HFFc6 (cell line): ENCODE measurements around the gene ALKBH5. TPM values are rescaled to one million over a fixed set of nuclear protein-coding genes. Genes with fewer than 3 reads are reported as not detected.

Experiments used
- DNase-seq: peaks from one replicate; pipeline ENCODE4 v3.0.0-alpha.2; 2018
- H3K27ac Mint-ChIP-seq: 2 replicates; pipeline ENCODE4 v1.8.0; 2020; ENCODE audit warnings: mild to moderate bottlenecking, mixed read lengths
- H3K27me3 Mint-ChIP-seq: 2 replicates; pipeline ENCODE4 v1.8.0; 2021; ENCODE audit warnings: mild to moderate bottlenecking, moderate library complexity, mixed read lengths; ENCODE audit not compliant: insufficient read depth
- H3K36me3 Mint-ChIP-seq: 2 replicates; pipeline ENCODE4 v1.8.0; 2021; ENCODE audit warnings: low read depth, mixed read lengths
- H3K4me1 Mint-ChIP-seq: 2 replicates; pipeline ENCODE4 v1.8.0; 2020; ENCODE audit warnings: low read depth, mixed read lengths
- H3K4me3 Mint-ChIP-seq: 2 replicates; pipeline ENCODE4 v1.8.0; 2020; ENCODE audit warnings: mild to moderate bottlenecking, moderate library complexity, mixed read lengths
- H3K9me3 Mint-ChIP-seq: 2 replicates; pipeline ENCODE4 v1.8.0; 2020; ENCODE audit warnings: mild to moderate bottlenecking, mixed read lengths
- CTCF ChIP-seq: fragments of 200-600 bp; sonication (generic); IDR thresholded peaks from 2 replicates; pipeline ENCODE4 v1.5.0; 2021; ENCODE audit warnings: antibody characterized with exemption, mild to moderate bottlenecking
- total RNA-seq, 6 experiments: library from RNA; stranded (reverse); fragmentation: NEBNext Ultra II Directional; extraction: Animal tissue kit (Norgen Biotek cat#: 25700); gene quantifications; 2 replicates in 1 of 6; 3 replicates in 5 of 6; pipeline ENCODE4 v1.2.3, GENCODE V29; 2021

ALKBH5 gene
- total RNA-seq, 6 experiments from 2014 or later = 90.2 to 117 (median 103) TPM

DNA sequence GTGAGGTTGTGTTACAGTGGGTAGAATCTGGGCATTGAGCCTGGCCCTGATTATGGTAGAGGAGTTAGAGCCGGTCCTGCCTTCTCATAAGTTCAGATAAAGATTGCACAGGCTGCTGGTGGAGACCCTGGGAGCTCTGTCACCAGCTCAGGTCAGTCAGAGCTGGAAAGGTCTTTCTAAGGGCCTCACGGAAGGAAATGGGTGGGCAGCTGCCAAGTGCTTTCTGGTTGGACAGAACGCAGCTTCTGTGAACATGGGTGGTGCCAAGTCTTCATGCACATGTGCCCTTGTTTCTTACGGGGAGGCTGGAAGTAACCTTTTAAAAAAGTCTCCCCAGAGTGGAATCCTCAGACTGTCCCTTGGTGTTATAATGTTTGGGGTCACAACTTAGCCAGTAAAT, 14.9 kb downstream of the ALKBH5 start:
- DNase-seq = no peak

DNA sequence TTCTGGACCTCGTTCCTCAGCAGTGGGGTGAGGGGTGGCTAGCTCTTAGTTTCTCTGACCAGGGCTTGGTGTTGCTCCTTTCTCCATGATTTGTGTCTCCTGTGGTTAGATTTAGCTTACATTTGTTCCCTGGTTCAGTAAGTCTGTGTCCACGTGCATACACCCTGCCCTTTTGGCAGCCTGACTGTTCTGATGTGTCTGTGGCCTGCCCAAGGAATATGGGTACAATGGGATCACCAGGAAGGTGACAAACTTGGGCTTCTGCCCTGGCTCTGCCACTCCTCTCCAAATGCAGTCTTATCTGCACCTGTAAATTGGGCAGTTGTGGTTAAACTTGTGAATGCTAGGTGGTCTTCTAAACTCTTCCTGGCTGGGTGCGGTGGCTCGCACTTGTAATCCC, 17.5 kb downstream of the ALKBH5 start:
- Mint-ChIP-seq H3K27ac (no peak overlapping the region), H3K9me3 (no peaks in the 10 kb centered on the region), H3K4me1 (peaks cover 26% of the 10 kb centered on the region), H3K36me3 (no peaks in the 10 kb centered on the region; the same call in 1 of the 2 replicates), H3K4me3 (no peak overlapping the region), H3K27me3 (peaks cover 2% of the 10 kb centered on the region; the same call in 1 of the 2 replicates)
- DNase-seq = no peak
- TF ChIP-seq CTCF = no peak

More for the DNA sequence above, 14.9 kb downstream of the ALKBH5 start:
- peaks cover 33% of the 10 kb centered on the region for H3K4me1 Mint-ChIP-seq
- no peaks in the 10 kb centered on the region for H3K9me3 Mint-ChIP-seq
- H3K36me3 Mint-ChIP-seq = peaks cover 9% of the 10 kb centered on the region; the same call in 1 of the 2 replicates
- no peak overlapping the region for H3K4me3 Mint-ChIP-seq
- peaks cover 2% of the 10 kb centered on the region; the same call in 1 of the 2 replicates for H3K27me3 Mint-ChIP-seq
- no peak for TF ChIP-seq CTCF
- peak overlapping the region; percentile 10; the same call in 1 of the 2 replicates for H3K27ac Mint-ChIP-seq

DNA sequence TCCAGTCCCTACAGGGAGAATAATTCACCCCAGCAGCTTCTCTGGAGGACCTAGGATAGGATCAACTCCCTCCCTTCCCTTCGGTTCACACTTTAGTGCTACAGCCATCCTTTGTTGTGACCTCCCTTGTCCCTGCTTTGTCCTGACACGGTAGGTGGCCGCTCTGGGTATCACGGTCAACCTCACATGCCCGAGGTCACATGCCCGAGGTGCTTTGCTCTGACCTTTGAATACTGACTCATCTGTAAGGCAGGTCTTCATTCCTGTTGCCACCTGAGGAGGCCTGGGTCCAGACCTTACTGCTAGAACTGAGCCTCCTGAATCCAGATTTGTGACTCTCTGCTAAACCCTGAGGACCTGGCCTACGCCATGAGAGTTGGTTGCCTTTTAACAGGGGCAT, 19.7 kb downstream of the ALKBH5 start:
- Mint-ChIP-seq H3K36me3 (no peaks in the 10 kb centered on the region; the same call in 1 of the 2 replicates), H3K27me3 (peaks cover 2% of the 10 kb centered on the region; the same call in 1 of the 2 replicates), H3K27ac (no peak overlapping the region; the same call in 1 of the 2 replicates), H3K9me3 (no peaks in the 10 kb centered on the region), H3K4me3 (no peak overlapping the region), H3K4me1 (peaks cover 7% of the 10 kb centered on the region; the same call in 1 of the 2 replicates)
- no peak for DNase-seq
- TF ChIP-seq CTCF = no peak

DNA sequence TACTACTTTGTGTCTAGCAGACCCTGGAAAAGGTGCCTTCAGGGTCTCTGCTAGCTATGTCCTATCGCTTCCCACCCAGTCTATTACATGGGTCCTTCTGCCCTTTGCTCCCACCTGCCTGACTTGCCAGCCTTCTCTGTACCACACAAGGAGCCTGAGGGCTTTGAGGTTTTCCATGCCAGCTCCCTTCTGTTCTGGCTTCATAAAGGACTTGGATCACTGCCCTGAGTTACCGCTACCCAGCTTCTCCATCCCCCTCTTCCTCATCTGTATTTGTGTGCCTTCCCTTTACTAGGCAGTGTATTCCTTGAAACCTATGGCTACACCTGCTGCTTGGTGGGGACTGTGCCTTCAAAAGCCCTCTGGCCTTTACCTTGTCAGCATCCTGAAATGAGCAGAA, 22.2 kb downstream of the ALKBH5 start:
- Mint-ChIP-seq H3K4me3 (no peak overlapping the region), H3K4me1 (peaks cover 5% of the 10 kb centered on the region; the same call in 1 of the 2 replicates), H3K27ac (no peak overlapping the region), H3K36me3 (peaks cover 8% of the 10 kb centered on the region), H3K9me3 (no peaks in the 10 kb centered on the region), H3K27me3 (peaks cover 2% of the 10 kb centered on the region; the same call in 1 of the 2 replicates)
- TF ChIP-seq CTCF = no peak
- no peak for DNase-seq

GRCh38 chr17:18206962-18207361, 23.3 kb downstream of the ALKBH5 start:
- peaks cover 8% of the 10 kb centered on the region for H3K36me3 Mint-ChIP-seq
- H3K4me1 Mint-ChIP-seq = peaks cover 5% of the 10 kb centered on the region; the same call in 1 of the 2 replicates
- H3K9me3 Mint-ChIP-seq = no peaks in the 10 kb centered on the region
- DNase-seq = no peak
- H3K27me3 Mint-ChIP-seq = peaks cover 4% of the 10 kb centered on the region
- TF ChIP-seq CTCF = no peak
- H3K27ac Mint-ChIP-seq = no peak overlapping the region; the same call in 1 of the 2 replicates
- no peak overlapping the region for H3K4me3 Mint-ChIP-seq
